ENCODE results near the gene TBL1X. TPM values are rescaled to one million over a fixed set of nuclear protein-coding genes. Genes with fewer than 3 reads are reported as not detected.

Gene TBL1X
- total and polyA plus RNA-seq, 7 donors: 6.5 to 25.8 (median 16.1) TPM

GRCh38 chrX:9789555-9789954 lies 324.7 kb downstream of the TBL1X start:
- intact Hi-C loops (cut with DNase I): no loop called here

More at GRCh38 chrX:9789555-9789954, 324.7 kb downstream of the TBL1X start:
- Histone ChIP-seq H3K36me3 (no peaks in the 10 kb centered on the region), H3K4me1 (peaks cover 0 to 6% (median 2%) of the 10 kb centered on the region in 4 donors), H3K4me3 (no peak overlapping the region), H3K27ac (no peak overlapping the region), H3K27me3 (peaks cover 0 to 6% (median 0%) of the 10 kb centered on the region in 3 donors), H3K9me3 (no peaks in the 10 kb centered on the region)
- 75 to 86% methylated on average over 5 of the region's 5 CpGs for WGBS, 2 donors
- no peak for TF ChIP-seq CTCF (IDR thresholded peaks at IDR 0.05)
- TF ChIP-seq POLR2AphosphoS5 (IDR thresholded peaks at IDR 0.05): no peak
- no peak for TF ChIP-seq EP300 (IDR thresholded peaks at IDR 0.05)
- no peak for TF ChIP-seq POLR2A (IDR thresholded peaks at IDR 0.05)
- DNase-seq: no peak
